SK-N-SH (cell line): ENCODE measurements around the gene TMEM132D.

Experiments
- CHD2 ChIP-seq: fragments of 150-350 bp; IDR thresholded peaks from 2 replicates; pipeline ENCODE4 v1.6.1; 2018; ENCODE audit warnings: low read length; ENCODE audit not compliant: partially characterized antibody
- CTCF ChIP-seq: fragments of 200-600 bp; sonication (generic); IDR thresholded peaks from 2 replicates; pipeline ENCODE4 v1.6.1; 2017; ENCODE audit warnings: antibody characterized with exemption, mild to moderate bottlenecking, moderate library complexity
- EP300 ChIP-seq, 2 experiments: IDR thresholded peaks; 2 replicates each; pipeline versions ENCODE4 v1.4.0 to v1.6.1; 2012; ENCODE audit warnings: borderline replicate concordance in 1 of 2, low read depth in 1 of 2, low read length in 1 of 2
- EZH2phosphoT487 ChIP-seq: fragments of 200-600 bp; sonication (generic); IDR thresholded peaks from 2 replicates; pipeline ENCODE4 v1.6.1; 2017; ENCODE audit warnings: low read depth, mixed run types, mild to moderate bottlenecking, antibody characterized with exemption, moderate library complexity, borderline replicate concordance
- GABPA ChIP-seq: IDR thresholded peaks from 2 replicates; pipeline ENCODE4 v1.4.0; 2012; ENCODE audit warnings: low read depth, mild to moderate bottlenecking
- MXI1 ChIP-seq: IDR thresholded peaks from 2 replicates; pipeline ENCODE4 v1.6.1; 2012; ENCODE audit warnings: mild to moderate bottlenecking, low read depth, low read length, improper control_type of control experiment
- SMC3 ChIP-seq: IDR thresholded peaks from 2 replicates; pipeline ENCODE4 v1.6.1; 2012; ENCODE audit warnings: low read depth, low read length, improper control_type of control experiment
- TAF1 ChIP-seq: IDR thresholded peaks from 2 replicates; pipeline ENCODE4 v1.6.1; 2012; ENCODE audit warnings: low read depth, mild to moderate bottlenecking, low read length, moderate library complexity, borderline replicate concordance
- TCF12 ChIP-seq: IDR thresholded peaks from 2 replicates; pipeline ENCODE4 v1.4.0; 2012
- YY1 ChIP-seq: IDR thresholded peaks from 2 replicates; pipeline ENCODE4 v1.4.0; 2012; ENCODE audit warnings: low read depth, mild to moderate bottlenecking
- TF ChIP-seq, protein P1 (sequence below): IDR thresholded peaks from 2 replicates; pipeline ENCODE4 v1.4.0; 2012; ENCODE audit warnings: low read depth, borderline replicate concordance
- TF ChIP-seq, protein P2 (sequence below): fragments of 150-350 bp; IDR thresholded peaks from 2 replicates; pipeline ENCODE4 v1.6.1; 2016; ENCODE audit warnings: mild to moderate bottlenecking, low read depth, low read length

GRCh38 chr12:129237881-129238280 lies 665.9 kb downstream of the TMEM132D start:
- TF ChIP-seq YY1 (no peak), SMC3 (no peak), CTCF (no peak), CHD2 (no peak), TAF1 (no peak), EP300 (IDR thresholded peaks at IDR 0.05; ENCODE audit: borderline replicate concordance in 1 of 2, low read depth in 1 of 2, low read length in 1 of 2) (no peak), EZH2phosphoT487 (no peak), MXI1 (no peak), TCF12 (no peak), GABPA (no peak)
- TF ChIP-seq, protein P1, sequence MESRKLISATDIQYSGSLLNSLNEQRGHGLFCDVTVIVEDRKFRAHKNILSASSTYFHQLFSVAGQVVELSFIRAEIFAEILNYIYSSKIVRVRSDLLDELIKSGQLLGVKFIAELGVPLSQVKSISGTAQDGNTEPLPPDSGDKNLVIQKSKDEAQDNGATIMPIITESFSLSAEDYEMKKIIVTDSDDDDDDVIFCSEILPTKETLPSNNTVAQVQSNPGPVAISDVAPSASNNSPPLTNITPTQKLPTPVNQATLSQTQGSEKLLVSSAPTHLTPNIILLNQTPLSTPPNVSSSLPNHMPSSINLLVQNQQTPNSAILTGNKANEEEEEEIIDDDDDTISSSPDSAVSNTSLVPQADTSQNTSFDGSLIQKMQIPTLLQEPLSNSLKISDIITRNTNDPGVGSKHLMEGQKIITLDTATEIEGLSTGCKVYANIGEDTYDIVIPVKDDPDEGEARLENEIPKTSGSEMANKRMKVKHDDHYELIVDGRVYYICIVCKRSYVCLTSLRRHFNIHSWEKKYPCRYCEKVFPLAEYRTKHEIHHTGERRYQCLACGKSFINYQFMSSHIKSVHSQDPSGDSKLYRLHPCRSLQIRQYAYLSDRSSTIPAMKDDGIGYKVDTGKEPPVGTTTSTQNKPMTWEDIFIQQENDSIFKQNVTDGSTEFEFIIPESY: no peak
- TF ChIP-seq, protein P2, sequence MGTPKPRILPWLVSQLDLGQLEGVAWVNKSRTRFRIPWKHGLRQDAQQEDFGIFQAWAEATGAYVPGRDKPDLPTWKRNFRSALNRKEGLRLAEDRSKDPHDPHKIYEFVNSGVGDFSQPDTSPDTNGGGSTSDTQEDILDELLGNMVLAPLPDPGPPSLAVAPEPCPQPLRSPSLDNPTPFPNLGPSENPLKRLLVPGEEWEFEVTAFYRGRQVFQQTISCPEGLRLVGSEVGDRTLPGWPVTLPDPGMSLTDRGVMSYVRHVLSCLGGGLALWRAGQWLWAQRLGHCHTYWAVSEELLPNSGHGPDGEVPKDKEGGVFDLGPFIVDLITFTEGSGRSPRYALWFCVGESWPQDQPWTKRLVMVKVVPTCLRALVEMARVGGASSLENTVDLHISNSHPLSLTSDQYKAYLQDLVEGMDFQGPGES: no peak
